ENCODE measurements around the gene GP1BB.

The GP1BB gene

DNA sequence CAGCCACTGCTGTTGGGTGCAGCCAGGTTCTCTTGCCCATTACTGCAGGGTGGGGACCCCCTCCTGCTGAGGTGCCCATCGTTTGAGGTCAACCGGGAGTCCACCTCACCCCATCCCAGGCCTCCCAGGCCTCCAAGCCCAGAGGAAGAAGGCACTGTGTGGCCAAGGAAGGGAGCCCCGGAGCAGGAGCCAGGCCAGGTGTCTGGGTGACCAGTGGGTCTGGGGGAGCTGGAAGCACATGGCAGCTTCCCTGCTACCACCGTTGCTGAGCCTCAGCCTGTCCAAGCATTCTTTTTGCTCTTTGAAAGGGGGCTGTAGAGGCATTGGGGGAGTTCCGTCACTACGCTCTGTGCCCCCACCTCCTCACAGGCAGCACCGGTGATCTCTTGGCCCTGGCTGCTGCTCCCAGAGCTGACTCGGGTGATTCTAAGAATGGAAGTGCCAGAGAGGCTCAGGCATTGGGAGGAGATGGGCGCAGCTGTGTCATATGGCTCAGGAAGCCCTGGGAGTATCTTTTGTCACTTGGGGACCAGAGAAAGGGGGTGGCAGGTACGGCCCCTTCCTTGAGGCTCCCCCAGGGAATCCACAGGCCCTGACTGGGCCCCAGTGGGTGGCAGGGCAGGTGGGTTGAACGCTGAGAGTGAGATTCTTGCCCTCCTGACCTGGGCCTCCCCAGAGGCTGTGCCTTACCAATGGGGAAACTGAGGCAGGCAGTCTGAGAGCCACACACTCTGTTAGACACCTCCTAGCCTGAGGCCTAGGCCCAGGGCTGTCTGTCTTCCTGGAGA lies 7.1 kb upstream of the GP1BB start:
- Mint-ChIP-seq H3K4me3 (no peak overlapping the region), H3K27me3 (peaks cover 32% of the 10 kb centered on the region), H3K9me3 (no peaks in the 10 kb centered on the region), H3K27ac (no peak overlapping the region), H3K4me1 (ENCODE audit: low read depth) (peaks cover 10% of the 10 kb centered on the region), H3K36me3 (ENCODE audit: low read depth) (no peaks in the 10 kb centered on the region)

DNA sequence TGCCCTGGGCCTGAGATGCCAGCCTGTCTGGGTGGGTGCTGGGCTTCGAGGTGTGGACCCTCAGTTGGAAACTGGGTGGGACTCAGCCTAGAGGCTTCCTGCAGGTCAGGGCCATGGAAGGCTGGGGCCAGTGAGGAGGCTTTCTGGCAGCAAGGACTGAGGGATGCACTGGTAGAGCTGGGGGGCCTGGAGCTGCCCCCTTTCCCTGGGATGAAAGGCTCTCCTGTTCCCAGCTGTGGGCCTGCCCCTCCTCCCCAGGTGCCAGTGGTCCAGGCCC lies 6.6 kb upstream of the GP1BB start:
- Mint-ChIP-seq H3K27ac (no peak overlapping the region), H3K4me1 (ENCODE audit: low read depth) (peaks cover 10% of the 10 kb centered on the region), H3K4me3 (no peak overlapping the region), H3K27me3 (peaks cover 33% of the 10 kb centered on the region), H3K36me3 (ENCODE audit: low read depth) (no peaks in the 10 kb centered on the region), H3K9me3 (no peaks in the 10 kb centered on the region)

DNA sequence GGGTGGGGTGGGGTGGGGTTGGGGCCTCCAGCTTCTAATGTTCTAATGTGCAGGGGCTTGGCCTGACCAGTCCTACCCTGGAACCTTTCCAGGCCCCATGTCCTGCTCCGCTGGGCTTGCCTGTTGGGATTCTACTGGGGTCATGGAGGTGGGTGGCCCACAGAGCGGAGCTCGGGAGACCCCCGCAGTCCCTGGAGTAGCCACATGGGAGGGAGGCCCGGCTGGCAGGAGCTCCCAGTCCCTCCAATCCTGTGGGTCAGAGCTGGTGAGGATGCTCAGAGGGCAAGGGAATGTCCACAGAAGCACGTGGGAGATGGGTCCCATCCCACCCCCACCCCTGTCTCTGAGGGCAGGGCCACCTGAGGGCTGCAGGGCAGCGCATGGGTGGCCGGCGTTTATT lies 6.2 kb upstream of the GP1BB start:
- Mint-ChIP-seq H3K36me3 (ENCODE audit: low read depth) (no peaks in the 10 kb centered on the region), H3K4me1 (ENCODE audit: low read depth) (peaks cover 10% of the 10 kb centered on the region), H3K4me3 (no peak overlapping the region), H3K27me3 (peaks cover 33% of the 10 kb centered on the region), H3K9me3 (no peaks in the 10 kb centered on the region), H3K27ac (no peak overlapping the region)

DNA sequence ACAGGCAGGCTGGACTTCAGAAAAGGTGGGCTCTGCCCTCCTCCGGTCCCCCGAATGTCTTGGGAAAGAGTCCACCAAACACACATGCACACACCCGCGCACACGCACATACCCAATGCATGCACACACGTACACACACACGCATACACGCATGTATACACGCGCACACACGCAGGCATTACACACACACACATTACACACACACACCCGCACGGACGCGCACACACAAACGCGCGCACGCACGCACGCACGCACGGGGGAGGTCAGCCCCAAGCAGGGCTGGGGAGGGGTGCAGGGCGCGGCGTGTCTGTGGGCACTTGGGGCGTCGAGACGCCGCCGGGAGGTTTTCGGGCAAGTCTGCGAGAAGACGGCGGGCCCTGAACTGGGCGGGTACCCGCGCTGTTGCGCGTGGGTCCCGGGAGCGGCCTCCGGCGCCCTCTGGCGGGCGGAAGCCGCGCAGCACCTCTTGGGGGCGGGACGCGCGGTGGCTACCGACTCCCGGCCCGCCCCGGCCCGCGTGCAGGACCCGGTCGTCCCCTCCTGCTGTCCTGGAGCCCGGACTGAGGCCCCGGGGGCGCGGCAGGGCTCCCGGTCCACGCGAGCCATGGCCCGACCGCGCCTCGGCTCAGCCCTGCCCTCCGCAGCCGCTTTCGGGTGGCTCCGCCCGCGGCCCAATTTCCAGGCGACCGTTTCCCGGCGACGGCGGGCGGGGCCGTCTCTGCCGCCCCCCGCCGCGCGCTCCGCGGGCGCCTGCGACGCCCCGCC lies 5.5 kb upstream of the GP1BB start:
- H3K27me3 Mint-ChIP-seq, result peaks cover 35% of the 10 kb centered on the region
- no peaks in the 10 kb centered on the region for H3K9me3 Mint-ChIP-seq
- H3K27ac Mint-ChIP-seq, result peak overlapping the region; percentile 65
- peaks cover 10% of the 10 kb centered on the region for H3K4me1 Mint-ChIP-seq (ENCODE audit: low read depth)
- peak overlapping the region; percentile 71 for H3K4me3 Mint-ChIP-seq
- H3K36me3 Mint-ChIP-seq (ENCODE audit: low read depth), result no peaks in the 10 kb centered on the region

DNA sequence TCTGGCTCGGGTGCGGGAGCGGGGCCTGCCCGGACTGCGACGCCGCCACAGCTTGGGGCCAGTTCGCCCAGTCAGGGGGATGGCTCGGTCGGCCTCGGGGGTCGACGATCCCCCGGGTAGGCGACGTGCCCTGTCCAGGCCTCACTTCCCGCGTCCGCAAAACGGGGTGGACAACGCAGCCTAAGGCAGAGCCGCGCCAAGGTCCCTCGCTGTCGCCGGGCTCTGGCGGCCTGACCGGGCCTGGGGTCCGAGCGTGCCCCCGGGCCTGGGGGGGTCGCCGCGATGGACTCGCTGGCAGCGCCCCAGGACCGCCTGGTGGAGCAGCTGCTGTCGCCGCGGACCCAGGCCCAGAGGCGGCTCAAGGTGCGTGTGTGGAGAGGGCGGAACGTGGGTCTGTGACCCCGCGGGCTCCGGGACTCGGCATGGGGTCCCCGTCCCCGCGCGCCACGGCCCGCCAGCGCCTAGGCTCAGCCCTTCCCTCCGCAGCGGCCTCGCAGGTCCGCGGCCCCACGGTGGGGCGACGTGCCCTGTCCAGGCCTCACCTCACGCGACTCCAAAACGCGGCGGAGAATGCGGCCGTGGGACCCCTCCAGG lies 4.8 kb upstream of the GP1BB start:
- peaks cover 14% of the 10 kb centered on the region for H3K4me1 Mint-ChIP-seq (ENCODE audit: low read depth)
- no peaks in the 10 kb centered on the region for H3K36me3 Mint-ChIP-seq (ENCODE audit: low read depth)
- H3K9me3 Mint-ChIP-seq, result no peaks in the 10 kb centered on the region
- H3K27ac Mint-ChIP-seq, result no peak overlapping the region
- H3K4me3 Mint-ChIP-seq, result no peak overlapping the region
- H3K27me3 Mint-ChIP-seq, result peaks cover 32% of the 10 kb centered on the region

DNA sequence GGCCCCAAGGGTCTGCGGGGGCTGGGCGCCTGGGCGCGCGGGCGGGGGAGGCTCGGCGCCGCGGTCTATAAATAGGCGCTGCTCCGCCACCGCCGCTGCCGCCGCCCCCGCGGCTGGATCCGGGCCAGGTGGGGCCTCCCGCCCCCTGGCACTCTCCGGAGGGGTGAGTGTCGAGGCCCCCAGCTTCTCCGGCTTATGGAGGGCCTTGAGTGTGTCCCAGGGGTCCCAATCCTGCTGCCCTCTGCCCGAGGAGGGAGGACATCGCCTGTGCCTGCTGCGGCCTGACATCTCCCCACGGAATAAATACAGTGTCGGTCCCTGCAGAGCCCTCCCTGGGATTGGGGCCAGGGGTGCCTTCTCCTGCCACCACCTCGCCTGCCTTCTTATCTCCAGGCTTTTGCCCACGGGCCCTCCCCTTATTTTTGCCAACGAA lies 4.3 kb upstream of the GP1BB start:
- Mint-ChIP-seq H3K27ac (no peak overlapping the region), H3K27me3 (peaks cover 29% of the 10 kb centered on the region), H3K4me1 (ENCODE audit: low read depth) (peaks cover 14% of the 10 kb centered on the region), H3K36me3 (ENCODE audit: low read depth) (no peaks in the 10 kb centered on the region), H3K9me3 (no peaks in the 10 kb centered on the region), H3K4me3 (peak overlapping the region; percentile 54)

DNA sequence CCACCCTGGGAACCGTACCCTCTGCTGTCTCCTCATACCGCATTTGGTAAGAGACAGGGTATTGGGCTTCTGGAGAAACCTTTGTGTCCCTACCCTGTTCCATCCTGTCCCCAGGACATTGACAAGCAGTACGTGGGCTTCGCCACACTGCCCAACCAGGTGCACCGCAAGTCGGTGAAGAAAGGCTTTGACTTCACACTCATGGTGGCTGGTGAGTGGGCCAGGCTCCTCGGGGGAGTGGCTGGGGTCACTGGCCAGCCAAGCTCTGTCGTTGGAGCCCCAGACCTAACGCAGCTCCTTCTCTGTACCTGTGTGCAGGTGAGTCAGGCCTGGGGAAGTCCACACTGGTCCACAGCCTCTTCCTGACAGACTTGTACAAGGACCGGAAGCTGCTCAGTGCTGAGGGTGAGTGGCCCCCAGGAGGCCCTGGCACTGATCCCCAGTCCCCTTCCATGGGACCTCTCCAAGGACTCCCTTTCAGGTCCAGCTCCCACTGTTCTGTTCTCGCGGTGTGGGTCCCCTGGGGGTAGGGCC lies 3.8 kb upstream of the GP1BB start:
- no peaks in the 10 kb centered on the region for H3K9me3 Mint-ChIP-seq
- H3K4me3 Mint-ChIP-seq, result peak overlapping the region; percentile 54
- H3K27ac Mint-ChIP-seq, result no peak overlapping the region
- H3K27me3 Mint-ChIP-seq, result peaks cover 31% of the 10 kb centered on the region
- H3K36me3 Mint-ChIP-seq (ENCODE audit: low read depth), result no peaks in the 10 kb centered on the region
- peaks cover 15% of the 10 kb centered on the region for H3K4me1 Mint-ChIP-seq (ENCODE audit: low read depth)

DNA sequence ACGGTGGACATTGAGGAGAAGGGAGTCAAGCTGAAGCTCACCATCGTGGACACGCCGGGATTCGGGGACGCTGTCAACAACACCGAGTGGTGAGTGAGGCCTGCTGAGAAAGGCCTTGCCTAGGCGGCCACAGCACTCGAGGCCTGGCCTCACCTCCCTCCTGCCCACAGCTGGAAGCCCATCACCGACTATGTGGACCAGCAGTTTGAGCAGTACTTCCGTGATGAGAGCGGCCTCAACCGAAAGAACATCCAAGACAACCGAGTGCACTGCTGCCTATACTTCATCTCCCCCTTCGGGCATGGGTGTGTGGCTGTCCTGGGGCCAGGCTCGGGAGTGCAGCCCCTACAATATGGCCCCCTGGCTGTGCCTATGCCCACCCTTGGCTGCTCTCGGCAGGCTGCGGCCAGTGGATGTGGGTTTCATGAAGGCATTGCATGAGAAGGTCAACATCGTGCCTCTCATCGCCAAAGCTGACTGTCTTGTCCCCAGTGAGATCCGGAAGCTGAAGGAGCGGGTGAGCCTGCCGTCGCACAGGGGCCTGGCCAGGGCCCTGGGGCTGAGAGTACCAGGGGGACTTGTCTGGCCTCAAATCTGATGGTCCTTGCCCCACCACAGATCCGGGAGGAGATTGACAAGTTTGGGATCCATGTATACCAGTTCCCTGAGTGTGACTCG lies 3.0 kb upstream of the GP1BB start:
- Mint-ChIP-seq H3K4me1 (ENCODE audit: low read depth) (peaks cover 18% of the 10 kb centered on the region), H3K27me3 (peaks cover 38% of the 10 kb centered on the region), H3K36me3 (ENCODE audit: low read depth) (no peaks in the 10 kb centered on the region), H3K9me3 (no peaks in the 10 kb centered on the region), H3K27ac (no peak overlapping the region), H3K4me3 (no peak overlapping the region)

DNA sequence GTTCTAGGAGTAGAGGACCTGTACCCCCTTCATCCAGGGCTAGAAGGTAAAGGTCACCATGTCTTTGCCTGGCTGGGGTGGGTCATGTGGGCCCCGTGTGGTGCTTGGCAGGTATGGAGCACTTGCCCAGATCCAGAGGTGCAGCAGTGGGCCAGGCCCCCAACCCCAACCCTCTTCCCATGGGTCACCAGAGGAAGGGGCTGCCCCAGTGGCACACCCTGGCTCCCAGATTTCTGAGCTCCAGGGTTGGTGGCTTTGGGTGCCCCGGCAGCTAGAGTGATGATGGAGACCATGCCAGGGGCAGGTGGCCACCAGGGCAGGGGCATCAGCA lies 2.4 kb upstream of the GP1BB start:
- Mint-ChIP-seq H3K4me3 (no peak overlapping the region), H3K36me3 (ENCODE audit: low read depth) (no peaks in the 10 kb centered on the region), H3K9me3 (no peaks in the 10 kb centered on the region), H3K27me3 (peaks cover 41% of the 10 kb centered on the region), H3K27ac (no peak overlapping the region), H3K4me1 (ENCODE audit: low read depth) (peaks cover 18% of the 10 kb centered on the region)

DNA sequence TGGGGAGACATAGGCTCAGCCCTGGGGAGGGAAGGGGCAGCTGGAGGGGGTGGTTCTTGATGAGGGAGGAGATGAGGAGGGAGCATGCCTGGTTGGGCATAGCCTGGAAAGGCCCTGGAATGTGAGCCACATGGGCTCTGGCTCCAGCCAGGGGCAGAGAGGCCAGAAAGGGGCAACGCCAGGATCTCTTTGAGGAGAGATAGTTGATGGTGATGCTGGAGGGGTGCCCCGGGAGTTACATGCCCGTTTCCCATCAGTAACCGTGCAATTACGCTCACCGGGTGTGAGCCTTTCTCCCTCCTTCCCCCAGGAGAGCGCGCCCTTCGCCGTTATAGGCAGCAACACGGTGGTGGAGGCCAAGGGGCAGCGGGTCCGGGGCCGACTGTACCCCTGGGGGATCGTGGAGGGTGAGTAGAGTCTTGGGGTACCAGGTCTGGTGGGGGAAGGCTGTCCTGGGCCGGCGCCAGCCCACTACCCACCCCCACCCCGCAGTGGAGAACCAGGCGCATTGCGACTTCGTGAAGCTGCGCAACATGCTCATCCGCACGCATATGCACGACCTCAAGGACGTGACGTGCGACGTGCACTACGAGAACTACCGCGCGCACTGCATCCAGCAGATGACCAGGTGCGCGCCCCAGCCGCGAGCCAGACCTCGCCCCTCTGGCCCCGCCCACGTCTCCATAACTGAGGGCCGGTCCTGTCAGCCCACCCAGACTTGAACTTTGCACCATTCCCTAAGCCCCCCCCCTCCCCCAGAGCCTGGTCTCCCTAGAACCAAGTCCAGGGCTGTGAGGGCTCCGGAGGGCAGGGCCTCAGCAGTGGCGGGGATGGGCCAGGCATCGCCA lies 1.8 kb upstream of the GP1BB start:
- Mint-ChIP-seq H3K9me3 (no peaks in the 10 kb centered on the region), H3K36me3 (ENCODE audit: low read depth) (no peaks in the 10 kb centered on the region), H3K27me3 (peaks cover 41% of the 10 kb centered on the region), H3K27ac (no peak overlapping the region), H3K4me1 (ENCODE audit: low read depth) (peaks cover 18% of the 10 kb centered on the region), H3K4me3 (no peak overlapping the region)

DNA sequence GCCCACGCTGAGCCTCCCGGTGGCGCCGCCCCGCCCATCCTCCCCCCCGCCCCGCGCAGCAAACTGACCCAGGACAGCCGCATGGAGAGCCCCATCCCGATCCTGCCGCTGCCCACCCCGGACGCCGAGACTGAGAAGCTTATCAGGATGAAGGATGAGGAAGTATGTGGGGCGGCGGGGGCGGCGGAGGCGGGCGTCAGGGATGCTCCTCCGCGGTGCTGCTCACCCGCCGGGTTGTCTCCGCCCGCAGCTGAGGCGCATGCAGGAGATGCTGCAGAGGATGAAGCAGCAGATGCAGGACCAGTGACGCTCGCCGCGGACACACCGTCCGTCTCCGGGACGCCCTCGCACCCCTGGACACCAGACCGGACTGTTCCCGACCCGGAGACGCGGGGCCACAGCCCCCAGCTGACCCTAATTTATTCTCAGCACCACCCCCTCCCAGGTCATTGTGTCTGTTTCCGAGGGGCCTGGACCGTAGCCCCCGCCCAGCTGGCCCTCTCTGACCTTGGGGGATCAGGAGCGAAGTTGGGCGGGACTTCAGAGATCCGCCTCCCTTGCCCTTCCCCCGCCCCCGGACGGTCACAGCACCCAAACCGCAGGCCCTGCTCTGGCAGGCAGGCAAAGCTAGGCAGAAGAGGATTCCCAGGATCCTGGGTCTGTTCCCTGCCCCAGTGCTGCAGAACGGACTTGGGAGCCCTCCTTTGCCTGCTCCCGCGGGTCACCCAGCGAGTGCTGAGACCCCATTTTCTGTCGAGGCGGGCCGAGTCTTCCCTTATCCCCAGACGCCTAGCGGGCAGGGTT lies 959 bp upstream of the GP1BB start:
- Mint-ChIP-seq H3K4me1 (ENCODE audit: low read depth) (peaks cover 18% of the 10 kb centered on the region), H3K36me3 (ENCODE audit: low read depth) (no peaks in the 10 kb centered on the region), H3K27me3 (peaks cover 41% of the 10 kb centered on the region), H3K9me3 (no peaks in the 10 kb centered on the region), H3K4me3 (no peak overlapping the region), H3K27ac (no peak overlapping the region)

DNA sequence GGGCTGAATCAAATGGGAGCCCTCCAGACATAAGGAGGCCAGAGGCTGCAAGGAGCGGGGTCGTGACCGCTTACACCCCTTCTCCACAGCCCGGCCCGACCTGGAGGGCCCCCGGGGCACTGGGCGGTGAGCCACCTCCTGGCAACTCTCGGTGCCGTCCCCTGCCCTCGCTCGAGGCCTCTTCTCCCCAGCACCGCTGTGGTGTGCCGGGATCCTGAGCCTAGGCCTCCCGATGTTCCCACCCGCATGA lies 432 bp upstream of the GP1BB start:
- Mint-ChIP-seq H3K27ac (no peak overlapping the region), H3K9me3 (no peaks in the 10 kb centered on the region), H3K4me3 (no peak overlapping the region), H3K36me3 (ENCODE audit: low read depth) (no peaks in the 10 kb centered on the region), H3K27me3 (peaks cover 41% of the 10 kb centered on the region), H3K4me1 (ENCODE audit: low read depth) (peaks cover 15% of the 10 kb centered on the region)

DNA sequence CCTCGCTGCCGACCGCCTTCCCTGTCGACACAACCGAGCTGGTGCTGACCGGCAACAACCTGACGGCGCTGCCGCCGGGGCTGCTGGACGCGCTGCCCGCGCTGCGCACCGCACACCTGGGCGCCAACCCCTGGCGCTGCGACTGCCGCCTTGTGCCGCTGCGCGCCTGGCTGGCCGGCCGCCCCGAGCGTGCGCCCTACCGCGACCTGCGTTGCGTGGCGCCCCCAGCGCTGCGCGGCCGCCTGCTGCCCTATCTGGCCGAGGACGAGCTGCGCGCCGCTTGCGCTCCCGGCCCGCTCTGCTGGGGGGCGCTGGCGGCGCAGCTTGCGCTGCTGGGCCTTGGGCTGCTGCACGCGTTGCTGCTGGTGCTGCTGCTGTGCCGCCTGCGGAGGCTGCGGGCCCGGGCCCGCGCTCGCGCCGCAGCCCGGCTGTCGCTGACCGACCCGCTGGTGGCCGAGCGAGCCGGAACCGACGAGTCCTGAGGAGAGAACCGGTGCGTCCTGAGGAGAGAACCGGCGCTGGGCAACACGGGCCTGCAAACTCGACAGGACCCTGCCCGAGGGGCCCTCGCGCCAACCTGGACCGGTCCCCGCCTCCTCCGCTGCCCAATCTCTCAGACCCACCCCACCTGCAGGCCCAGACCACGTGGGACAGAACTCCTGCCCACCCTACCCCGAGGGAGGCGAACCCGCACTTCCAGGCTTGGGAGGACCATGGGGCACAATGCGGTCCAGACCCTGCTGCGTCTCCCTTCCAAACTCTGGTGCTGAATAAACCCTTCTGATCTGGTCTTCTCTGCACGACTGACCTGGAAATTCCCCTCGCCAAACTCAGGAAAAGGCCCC lies 866 bp downstream of the GP1BB start:
- H3K9me3 Mint-ChIP-seq, result no peaks in the 10 kb centered on the region
- peak overlapping the region; percentile 39 for H3K4me3 Mint-ChIP-seq
- no peak overlapping the region for H3K27ac Mint-ChIP-seq
- H3K27me3 Mint-ChIP-seq, result peaks cover 40% of the 10 kb centered on the region
- peaks cover 13% of the 10 kb centered on the region for H3K4me1 Mint-ChIP-seq (ENCODE audit: low read depth)
- no peaks in the 10 kb centered on the region for H3K36me3 Mint-ChIP-seq (ENCODE audit: low read depth)
